Adrenal gland (tissue), 12 donors: ENCODE results near the gene TSPAN5. TPM values are rescaled to one million over a fixed set of nuclear protein-coding genes. Genes with fewer than 3 reads are reported as not detected.

Experiments used
- DNase-seq, 7 donors: peaks; one replicate each; pipeline ENCODE4 v3.0.0-alpha.2; 2019 to 2020
- H3K27ac ChIP-seq, 5 donors: fragments of 200-600 bp; sonication (generic) in 4 of 5; 1 replicate in 3 of 5; 2 replicates in 2 of 5; pipeline versions ENCODE4 v1.5.1 to v1.8.0; 2016 to 2020; ENCODE audit warnings: mild to moderate bottlenecking in 1 of 5
- H3K27me3 ChIP-seq: fragments of 200-600 bp; 2 replicates; pipeline ENCODE4 v1.8.0; 2021
- H3K36me3 ChIP-seq, 2 donors: fragments of 200-600 bp; replicated peaks in 1 of 2; 1 replicate in 1 of 2; 2 replicates in 1 of 2; pipeline versions ENCODE4 v1.5.1 to v1.8.0; 2018 to 2022
- H3K4me1 ChIP-seq, 2 donors: fragments of 200-600 bp; replicated peaks in 1 of 2; 1 replicate in 1 of 2; 2 replicates in 1 of 2; pipeline versions ENCODE4 v1.5.1 to v1.8.0; 2018 to 2021
- H3K4me3 ChIP-seq, 4 donors: fragments of 200-600 bp; sonication (generic) in 3 of 4; one replicate each; pipeline ENCODE4 v1.5.1; 2016 to 2018
- H3K9me3 ChIP-seq, 3 donors: fragments of 200-600 bp; sonication (generic) in 1 of 3; replicated peaks in 1 of 3; 1 replicate in 2 of 3; 2 replicates in 1 of 3; pipeline versions ENCODE4 v1.5.1 to v1.8.0; 2016 to 2021
- POLR2A ChIP-seq, 2 donors: fragments of 450-650 bp; IDR thresholded peaks; one replicate each; pipeline ENCODE4 v1.6.1; 2017; ENCODE audit warnings: antibody characterized with exemption in 2 of 2, mild to moderate bottlenecking in 2 of 2, moderate library complexity in 1 of 2
- WGBS, 4 donors: extraction: QIAGEN DNeasy Blood & Tissue Kit in 2 of 4; methylation state at CpG; one replicate each; pipeline versions ENCODE4 v1.1.5 to v1.1.7; 2013 to 2017; 5-methylcytosine and 5-hydroxymethylcytosine counted together
- intact Hi-C, 2 donors: fragments of 100-400 bp; cut with DNase I; formaldehyde crosslinking; loops; one replicate each; pipeline versions ENCODE4 v1.14.1 to v1.15.0; 2022 to 2023
- polyA plus RNA-seq, 3 donors: library from polyadenylated mRNA; stranded (reverse); fragments of 200-250 nt in 2 of 3; fragments of 350-450 nt in 1 of 3; fragmentation: Illumina TruSeq in 1 of 3; extraction: RNeasy Lipid Tissue Mini Kit (QIAGEN cat#74804) in 1 of 3; gene quantifications; one replicate each; pipeline ENCODE4 v1.2.3, GENCODE V29; 2013 to 2014
- total RNA-seq, 9 donors: library from RNA; depleted of rRNA in 4 of 9; stranded (reverse); fragments of >200 nt in 4 of 9; fragments of 120-200 nt in 1 of 9; fragmentation: NEBNext Ultra II Directional in 1 of 9; extraction: Animal tissue kit (Norgen Biotek cat#: 25700) in 1 of 9; gene quantifications; one replicate each; pipeline versions ENCODE4 v1.1.0 to v1.2.4, GENCODE V29; 2013 to 2023
- TF ChIP-seq, protein P1 (sequence below), 6 experiments: fragments of 450-650 bp in 4 of 6; fragments of 200-600 bp in 2 of 6; sonication (generic) in 1 of 6; IDR thresholded peaks; 1 replicate in 5 of 6; 2 replicates in 1 of 6; pipeline versions ENCODE4 v1.5.1 to v1.8.0; 2016 to 2021; ENCODE audit warnings: antibody characterized with exemption in 6 of 6, mild to moderate bottlenecking in 2 of 6, moderate library complexity in 1 of 6
- donor health status: healthy with polysubstance abuse.
- donor health status: Bipolar disorder and iron deficiency.
- donor health status: DM: yes; HTN: yes; CAD: no.
- donor health status: DM: no; HTN: no; CAD: no.
- donor health status: DM: no; HTN: no; CAD: no.
- donor health status: DM: yes; HTN: yes; CAD: no.

Gene TSPAN5
- total and polyA plus RNA-seq, 12 donors = 1.4 to 23.8 (median 2.7) TPM

DNA sequence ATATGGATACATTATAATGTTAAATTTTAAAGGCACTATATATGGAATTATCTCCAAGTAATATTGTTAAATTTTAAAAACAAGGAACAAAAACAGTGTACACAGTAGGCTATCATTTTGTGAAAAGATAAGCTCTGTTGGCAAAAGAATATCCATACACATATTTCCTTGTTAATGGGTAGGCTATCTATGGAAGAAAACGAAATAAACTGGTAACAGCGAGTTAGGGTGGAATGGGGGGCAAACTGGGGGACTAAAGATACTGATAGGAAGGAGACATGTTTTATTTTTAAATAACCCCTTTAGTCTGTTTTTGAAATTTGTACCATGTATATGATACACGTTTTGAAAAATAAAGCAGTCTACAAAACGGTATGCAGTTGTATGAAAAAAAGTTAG lies 3.6 kb upstream of the TSPAN5 start:
- intact Hi-C loops = no loop called here
- Histone ChIP-seq H3K27me3 (no peaks in the 10 kb centered on the region), H3K4me3 (no peak overlapping the region), H3K4me1 (peaks cover 5 to 16% of the 10 kb centered on the region in 2 donors), H3K9me3 (no peaks in the 10 kb centered on the region), H3K27ac (no peak overlapping the region), H3K36me3 (no peaks in the 10 kb centered on the region)
- no peak for TF ChIP-seq POLR2A (IDR thresholded peaks at IDR 0.05)
- WGBS, 4 donors = 81 to 92% (median 87%) methylated on average over 4 of the region's 4 CpGs
- no peak for DNase-seq

DNA sequence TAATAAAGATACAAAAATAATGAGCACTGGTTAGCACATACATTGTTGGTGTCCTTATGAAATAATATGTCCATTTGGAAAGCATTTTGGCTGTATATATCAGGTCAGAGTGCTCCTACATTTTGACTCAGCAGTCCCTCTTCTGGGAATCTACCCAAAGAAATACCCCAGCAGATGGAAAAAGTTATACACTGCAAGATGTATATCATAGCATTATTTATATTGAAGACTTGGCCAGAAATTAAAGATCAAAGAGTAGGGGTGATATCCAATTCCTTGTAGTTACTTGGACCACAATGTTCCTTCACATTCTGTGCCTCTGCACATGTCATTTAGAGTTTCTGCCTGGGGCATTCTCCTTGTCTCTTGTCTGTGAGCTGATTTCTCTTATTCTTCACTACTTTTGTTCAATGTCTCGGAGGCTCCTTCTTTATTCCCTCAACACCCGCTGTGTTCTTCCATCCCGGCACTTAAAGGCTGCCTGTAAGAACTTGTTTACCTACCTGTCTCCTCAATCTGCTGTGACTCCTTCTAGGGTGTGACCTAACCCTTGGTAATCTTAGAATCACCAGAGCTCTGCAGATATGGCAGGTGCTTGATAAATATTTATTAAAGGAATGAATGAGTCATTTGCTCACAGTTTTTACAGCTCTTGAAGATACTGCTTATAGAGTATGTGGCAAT lies 3.1 kb upstream of the TSPAN5 start:
- intact Hi-C loops = no loop called here
- peaks cover 5% of the 10 kb centered on the region for H3K27me3 ChIP-seq
- H3K4me1 ChIP-seq = peaks cover 5 to 21% of the 10 kb centered on the region in 2 donors
- no peak overlapping the region for H3K27ac ChIP-seq
- no peak for DNase-seq
- 78 to 90% (median 83%) methylated on average over 3 of the region's 3 CpGs for WGBS, 4 donors
- H3K4me3 ChIP-seq = no peak overlapping the region
- H3K36me3 ChIP-seq = no peaks in the 10 kb centered on the region
- no peaks in the 10 kb centered on the region for H3K9me3 ChIP-seq
- no peak for TF ChIP-seq POLR2A (IDR thresholded peaks at IDR 0.05)
- TF ChIP-seq, protein P1, sequence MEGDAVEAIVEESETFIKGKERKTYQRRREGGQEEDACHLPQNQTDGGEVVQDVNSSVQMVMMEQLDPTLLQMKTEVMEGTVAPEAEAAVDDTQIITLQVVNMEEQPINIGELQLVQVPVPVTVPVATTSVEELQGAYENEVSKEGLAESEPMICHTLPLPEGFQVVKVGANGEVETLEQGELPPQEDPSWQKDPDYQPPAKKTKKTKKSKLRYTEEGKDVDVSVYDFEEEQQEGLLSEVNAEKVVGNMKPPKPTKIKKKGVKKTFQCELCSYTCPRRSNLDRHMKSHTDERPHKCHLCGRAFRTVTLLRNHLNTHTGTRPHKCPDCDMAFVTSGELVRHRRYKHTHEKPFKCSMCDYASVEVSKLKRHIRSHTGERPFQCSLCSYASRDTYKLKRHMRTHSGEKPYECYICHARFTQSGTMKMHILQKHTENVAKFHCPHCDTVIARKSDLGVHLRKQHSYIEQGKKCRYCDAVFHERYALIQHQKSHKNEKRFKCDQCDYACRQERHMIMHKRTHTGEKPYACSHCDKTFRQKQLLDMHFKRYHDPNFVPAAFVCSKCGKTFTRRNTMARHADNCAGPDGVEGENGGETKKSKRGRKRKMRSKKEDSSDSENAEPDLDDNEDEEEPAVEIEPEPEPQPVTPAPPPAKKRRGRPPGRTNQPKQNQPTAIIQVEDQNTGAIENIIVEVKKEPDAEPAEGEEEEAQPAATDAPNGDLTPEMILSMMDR (IDR thresholded peaks at IDR 0.05) = no peak

- H3K36me3 ChIP-seq = no peaks in the 10 kb centered on the region
- no peak overlapping the region for H3K4me3 ChIP-seq
- 66 to 76% (median 73%) methylated on average over 7 of the region's 7 CpGs for WGBS, 4 donors
- no peaks in the 10 kb centered on the region for H3K9me3 ChIP-seq
- intact Hi-C loops = no loop called here
- peaks cover 5 to 22% of the 10 kb centered on the region in 2 donors for H3K4me1 ChIP-seq
- H3K27ac ChIP-seq = no peak overlapping the region
- DNase-seq = no peak
- peaks cover 15% of the 10 kb centered on the region for H3K27me3 ChIP-seq
- no peak for TF ChIP-seq POLR2A (IDR thresholded peaks at IDR 0.05)
- TF ChIP-seq, protein P1 (IDR thresholded peaks at IDR 0.05) = no peak
These were observed 1.5 kb upstream of the TSPAN5 start for GRCh38 chr4:98659741-98660462.

DNA sequence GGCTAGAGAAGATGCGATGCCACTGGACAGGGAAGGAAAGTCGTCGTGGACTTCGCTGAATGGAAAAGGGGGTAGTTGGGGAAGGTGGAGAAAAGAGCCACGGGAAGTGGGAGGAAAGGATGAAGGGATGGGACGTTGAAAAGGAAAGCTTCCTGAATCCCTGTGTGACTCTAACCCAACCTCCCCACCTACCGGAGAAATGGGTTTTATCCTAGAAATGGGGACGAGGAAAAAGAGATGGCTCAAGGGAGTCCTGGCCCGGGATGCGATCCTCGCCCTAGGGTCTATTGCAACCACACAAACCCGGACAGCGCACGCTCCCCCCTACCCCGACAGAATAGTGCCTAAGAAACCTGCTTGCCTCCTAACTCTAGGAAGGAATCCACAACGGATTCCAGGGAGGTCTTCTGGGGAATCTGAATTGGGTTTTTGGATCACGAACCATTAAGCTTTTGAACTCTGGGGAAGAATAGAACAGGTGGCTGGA lies 738 bp upstream of the TSPAN5 start:
- H3K4me1 ChIP-seq = peaks cover 5 to 22% of the 10 kb centered on the region in 2 donors
- no peaks in the 10 kb centered on the region for H3K9me3 ChIP-seq
- peaks cover 15% of the 10 kb centered on the region for H3K27me3 ChIP-seq
- H3K36me3 ChIP-seq = no peaks in the 10 kb centered on the region
- peak overlapping the region in 2 of 5 donors; percentile 4 to 34 for H3K27ac ChIP-seq
- no peak for TF ChIP-seq POLR2A (IDR thresholded peaks at IDR 0.05)
- TF ChIP-seq, protein P1 (IDR thresholded peaks at IDR 0.05) = no peak
- 21 to 29% (median 24%) methylated on average over 17 of the region's 17 CpGs for WGBS, 4 donors
- intact Hi-C loops = no loop called here
- DNase-seq = no peak
- H3K4me3 ChIP-seq = peak overlapping the region in 2 of 4 donors; percentile 50 to 74
